GM21360 (cell line): ENCODE results near the gene DCTN2.
"Not testable (repeated sequence)": the region's sequence is repeated elsewhere in the genome, so short reads cannot be mapped to it uniquely, and the experiment has no call there.

ENCODE experiments used
- ATAC-seq: cut with Tn5 transposase; IDR thresholded peaks from one replicate; pipeline ENCODE4 v1.9.1; 2021; ENCODE audit warnings: mild to moderate bottlenecking, moderate library complexity; ENCODE audit not compliant: unreplicated experiment

DCTN2 gene

DNA sequence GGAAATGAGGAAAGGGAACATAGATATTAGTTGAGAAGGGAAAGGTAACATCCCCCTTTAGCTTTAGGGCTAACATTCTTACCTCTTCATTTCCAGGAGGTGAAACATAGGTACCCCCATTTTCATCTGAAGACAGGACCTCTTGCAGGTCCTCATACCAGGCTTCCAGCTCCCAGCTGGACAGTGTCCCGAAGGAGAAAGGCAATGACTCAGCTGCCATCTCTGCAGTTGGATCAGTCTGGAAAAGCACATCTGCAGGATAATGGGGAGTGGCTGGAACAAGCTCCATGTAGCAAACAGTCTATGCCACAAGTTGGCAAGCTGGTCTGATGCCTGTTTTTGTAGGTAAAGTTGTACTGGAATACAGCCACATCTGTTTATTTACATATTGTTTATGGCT, 29.8 kb downstream of the DCTN2 start:
- no peak for ATAC-seq

DNA sequence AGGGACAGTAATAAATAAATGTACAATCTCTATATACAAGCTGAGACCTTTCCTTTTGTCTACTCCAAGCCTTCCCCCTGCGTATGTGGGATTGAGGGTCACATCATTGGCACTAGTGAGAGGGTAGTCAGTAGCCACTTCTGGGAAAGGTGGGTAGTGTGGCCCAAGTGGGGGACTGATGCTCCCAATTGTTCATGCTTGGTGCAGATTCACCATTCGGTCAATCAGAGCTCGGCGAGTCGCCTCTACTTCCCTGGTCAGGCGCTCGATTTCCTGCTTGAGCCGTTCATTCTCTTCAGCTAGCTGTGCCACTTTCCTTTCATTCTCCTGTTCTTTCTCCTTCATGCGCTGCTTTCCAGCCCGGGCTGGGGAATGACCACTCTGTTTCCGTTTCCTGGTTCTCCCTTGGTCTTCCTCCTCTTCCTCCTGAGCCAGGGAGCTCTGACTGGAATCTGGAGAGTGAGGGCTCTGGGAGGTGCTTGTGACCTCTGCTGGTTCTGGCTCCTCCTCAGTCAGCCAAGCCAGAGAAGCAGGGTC, 30.3 kb downstream of the DCTN2 start:
- ATAC-seq = no peak

DNA sequence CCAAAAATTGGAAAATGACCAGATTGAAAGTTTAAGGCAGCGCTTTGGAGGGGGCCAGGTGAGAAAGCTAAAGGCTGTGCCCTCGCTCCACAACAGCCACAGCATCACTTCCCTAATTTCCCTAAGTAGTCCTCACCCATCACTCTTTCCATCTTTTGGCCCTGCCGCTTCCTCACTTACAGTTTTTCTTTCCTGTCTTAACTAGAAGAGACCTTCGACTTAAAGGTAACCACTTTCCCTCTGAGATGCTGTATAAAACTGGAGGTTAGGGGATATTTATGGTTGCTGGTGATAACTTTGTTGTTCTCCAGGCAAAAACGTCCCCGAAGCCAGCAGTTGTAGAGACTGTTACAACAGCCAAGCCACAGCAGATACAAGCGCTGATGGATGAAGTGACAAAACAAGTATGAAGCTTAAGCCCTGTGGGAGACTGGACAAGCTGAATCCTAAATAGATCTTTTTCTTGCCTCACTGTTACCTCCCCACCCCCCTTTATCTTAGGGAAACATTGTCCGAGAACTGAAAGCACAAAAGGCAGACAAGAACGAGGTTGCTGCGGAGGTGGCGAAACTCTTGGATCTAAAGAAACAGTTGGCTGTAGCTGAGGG, 31.0 kb downstream of the DCTN2 start:
- ATAC-seq = no peak

DNA sequence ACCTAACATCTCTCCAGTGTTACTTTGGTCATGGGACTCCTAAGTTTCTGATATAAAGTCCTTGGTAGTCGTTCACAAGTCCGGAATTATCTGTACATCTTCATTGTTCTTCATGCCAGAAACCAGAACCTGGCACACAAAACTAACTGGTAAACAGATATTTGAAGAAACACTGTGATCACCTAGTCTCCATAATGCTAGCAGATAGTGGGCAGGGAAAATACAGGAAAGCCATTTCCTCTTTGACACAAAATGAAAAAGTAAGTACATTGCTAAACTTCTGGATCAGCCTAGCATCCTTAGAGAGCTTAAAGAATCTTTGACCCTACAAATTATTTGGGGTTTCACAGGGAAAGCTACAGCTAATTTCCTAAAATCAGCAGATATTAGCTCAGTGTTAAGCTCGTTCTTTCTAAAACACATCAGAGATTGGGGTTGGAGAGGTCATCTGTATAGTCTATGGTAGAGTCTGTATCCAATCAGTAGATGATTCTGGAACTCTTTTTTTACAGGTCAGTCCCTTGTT, 31.5 kb downstream of the DCTN2 start:
- ATAC-seq = no peak

DNA sequence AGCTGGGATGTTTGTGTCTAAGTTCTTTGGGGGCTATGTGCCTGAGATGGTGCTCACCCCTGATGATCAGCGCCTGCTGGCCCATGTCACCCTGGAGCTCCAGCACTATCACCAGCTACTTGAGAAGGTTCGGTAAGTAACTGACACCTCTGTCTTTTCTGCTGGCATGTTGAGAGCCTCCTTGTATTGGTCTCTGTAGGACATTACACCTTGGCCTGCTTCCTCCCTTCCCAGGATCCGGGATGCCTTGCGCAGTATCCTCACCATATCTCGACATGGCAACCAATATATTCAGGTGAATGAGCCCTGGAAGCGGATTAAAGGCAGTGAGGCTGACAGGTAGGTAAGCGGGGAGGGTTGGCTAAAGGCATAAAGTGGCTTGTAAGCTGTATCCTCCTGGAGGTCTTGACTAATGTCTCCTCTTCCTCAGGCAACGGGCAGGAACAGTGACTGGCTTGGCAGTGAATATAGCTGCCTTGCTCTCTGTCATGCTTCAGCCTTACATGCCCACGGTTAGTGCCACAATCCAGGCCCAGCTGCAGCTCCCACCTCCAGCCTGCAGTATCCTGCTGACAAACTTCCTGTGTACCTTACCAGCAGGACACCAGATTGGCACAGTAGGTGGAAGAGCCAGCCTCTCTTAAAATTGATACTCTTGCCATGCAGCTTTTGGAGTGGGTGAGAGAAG, 32.1 kb downstream of the DCTN2 start:
- ATAC-seq = no peak

DNA sequence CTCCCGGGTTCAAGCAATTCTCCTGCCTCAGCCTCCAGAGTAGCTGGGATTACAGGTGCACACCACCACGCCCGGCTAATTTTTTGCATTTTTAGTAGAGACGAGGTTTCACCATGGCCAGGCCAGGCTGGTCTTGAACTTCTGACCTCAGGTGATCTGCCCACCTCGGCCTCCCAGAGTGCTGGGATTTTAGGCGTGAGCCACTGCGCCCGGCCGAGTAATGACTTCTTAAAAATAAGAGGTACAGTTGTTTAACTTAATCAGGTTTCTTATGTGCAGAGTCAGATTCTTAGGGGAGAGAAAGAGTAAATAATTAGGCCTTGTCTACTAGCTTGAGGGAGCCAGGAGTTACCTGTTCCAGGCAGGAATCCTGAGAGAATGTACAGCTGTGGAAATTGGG, 32.7 kb downstream of the DCTN2 start:
- not testable (repeated sequence) for ATAC-seq

DNA sequence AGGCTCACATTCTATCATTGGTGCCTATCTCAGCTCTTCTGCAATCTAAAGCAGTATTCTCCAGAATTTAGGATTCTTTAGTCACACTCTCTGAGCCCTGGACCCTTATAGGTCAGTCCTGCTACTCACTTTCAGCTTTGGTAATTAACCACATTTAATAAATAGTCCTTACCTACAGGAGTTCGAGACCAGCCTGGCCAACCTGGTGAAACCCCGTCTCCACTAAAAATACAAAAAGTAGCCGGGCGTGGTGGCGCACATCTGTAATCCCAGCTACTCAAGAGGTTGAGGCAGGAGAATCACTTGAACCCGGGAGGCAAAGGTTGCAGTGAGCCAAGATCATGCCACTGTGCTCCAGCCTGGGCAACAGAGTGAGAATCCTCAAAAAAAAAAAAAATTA, 33.3 kb downstream of the DCTN2 start:
- not testable (repeated sequence) for ATAC-seq

DNA sequence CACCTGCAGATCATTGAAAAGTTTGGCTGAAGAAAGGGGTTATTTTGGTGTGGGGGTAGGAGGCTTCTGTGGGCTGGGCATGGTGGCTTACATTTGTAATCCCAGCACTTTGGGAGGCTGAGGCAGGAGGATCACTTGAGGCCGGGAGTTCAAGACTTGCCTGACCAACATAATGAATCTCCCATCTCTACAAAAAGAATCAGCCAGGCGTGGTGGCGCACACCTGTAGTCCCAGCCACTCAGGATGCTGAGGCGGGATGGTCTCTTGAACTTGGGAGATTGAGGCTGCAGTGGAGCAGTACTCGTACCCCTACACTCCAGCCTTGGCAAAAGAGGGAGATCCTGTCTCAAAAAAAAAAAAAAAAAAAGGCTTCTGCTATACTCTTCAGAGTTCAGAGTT, 33.7 kb downstream of the DCTN2 start:
- ATAC-seq = no peak

DNA sequence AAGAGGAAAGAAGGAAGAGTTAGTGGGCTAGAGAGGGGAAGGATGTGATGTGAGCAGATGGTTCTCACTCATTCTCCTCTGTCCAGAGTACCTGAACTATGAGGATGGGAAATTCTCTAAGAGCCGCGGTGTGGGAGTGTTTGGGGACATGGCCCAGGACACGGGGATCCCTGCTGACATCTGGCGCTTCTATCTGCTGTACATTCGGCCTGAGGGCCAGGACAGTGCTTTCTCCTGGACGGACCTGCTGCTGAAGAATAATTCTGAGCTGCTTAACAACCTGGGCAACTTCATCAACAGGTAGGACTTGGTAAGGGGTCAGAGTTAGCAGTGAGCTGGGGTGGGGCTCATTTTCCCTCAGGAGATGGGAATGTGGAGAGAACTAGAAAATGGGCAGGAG, 34.3 kb downstream of the DCTN2 start:
- no peak for ATAC-seq

DNA sequence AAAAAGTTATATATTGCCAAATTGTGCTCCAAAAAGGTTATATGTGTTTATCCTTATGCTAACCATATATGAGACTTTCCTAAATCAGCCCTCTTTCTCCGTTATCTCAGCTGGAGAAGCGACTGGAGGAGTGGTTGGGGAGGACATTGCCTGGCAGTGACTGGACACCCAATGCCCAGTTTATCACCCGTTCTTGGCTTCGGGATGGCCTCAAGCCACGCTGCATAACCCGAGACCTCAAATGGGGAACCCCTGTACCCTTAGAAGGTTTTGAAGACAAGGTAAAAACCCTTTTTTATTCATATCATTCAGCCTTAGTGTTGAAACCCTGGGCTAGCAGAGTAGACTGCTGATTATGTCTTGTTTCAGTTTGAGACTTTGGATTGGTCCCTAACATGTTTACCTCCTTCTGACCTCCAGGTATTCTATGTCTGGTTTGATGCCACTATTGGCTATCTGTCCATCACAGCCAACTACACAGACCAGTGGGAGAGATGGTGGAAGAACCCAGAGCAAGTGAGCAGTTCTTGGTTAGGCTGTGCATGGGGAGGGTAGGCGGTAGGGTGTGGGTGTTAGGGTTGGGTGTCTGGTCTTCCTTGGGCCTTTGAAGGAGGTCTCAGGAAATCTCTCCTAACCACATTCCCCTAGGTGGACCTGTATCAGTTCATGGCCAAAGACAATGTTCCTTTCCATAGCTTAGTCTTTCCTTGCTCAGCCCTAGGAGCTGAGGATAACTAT, 35.2 kb downstream of the DCTN2 start:
- ATAC-seq = no peak

DNA sequence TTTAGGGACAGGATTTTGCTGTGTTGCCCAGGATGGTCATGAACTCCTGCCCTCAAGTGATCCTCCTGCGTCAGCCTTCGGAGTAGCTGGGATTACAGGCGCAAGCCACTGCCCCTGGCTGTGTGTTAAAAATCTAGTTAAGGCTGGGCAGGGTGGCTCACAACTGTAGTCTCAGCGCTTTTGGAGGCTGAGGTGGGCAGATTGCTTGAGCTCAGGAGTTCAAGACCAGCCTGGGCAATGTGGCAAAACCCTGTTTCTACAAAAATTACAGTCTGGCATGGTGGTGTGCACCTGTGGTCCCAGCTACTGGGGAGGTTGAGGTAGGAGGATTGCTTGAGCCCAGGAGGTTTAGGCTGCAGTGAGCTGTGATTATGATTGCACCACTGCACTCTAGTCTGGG, 35.8 kb downstream of the DCTN2 start:
- ATAC-seq = no peak

DNA sequence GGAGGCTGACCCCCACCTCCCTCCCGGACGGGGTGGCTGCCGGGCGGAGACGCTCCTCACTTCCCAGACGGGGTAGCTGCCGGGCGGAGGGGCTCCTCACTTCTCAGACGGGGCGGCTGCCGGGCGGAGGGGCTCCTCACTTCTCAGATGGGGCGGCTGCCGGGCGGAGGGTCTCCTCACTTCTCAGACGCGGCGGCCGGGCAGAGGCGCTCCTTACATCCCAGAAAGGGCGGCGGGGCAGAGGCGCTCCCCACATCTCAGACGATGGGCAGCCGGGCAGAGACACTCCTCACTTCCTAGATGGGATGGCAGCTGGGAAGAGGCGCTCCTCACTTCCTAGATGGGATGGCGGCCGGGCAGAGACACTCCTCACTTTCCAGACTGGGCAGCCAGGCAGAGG, 39.2 kb downstream of the DCTN2 start:
- ATAC-seq = not testable (repeated sequence)

DNA sequence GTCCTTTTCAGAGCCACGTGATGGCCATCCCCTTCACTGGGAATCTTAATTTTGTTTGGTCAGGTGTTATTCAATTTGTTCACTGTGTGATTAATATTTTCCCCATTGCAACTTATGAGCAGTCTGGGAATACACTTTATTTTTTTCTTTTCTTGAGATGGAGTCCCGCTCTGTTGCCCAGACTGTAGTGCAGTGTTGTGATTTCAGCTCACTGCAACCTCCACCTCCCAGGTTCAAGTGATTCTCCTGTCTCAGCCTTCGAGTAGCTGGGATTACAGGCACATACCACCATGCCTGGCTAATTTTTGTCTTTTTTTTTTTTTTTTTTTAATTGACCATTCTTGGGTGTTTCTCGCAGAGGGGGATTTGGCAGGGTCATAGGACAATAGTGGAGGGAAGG, 40.5 kb downstream of the DCTN2 start:
- not testable (repeated sequence) for ATAC-seq

DNA sequence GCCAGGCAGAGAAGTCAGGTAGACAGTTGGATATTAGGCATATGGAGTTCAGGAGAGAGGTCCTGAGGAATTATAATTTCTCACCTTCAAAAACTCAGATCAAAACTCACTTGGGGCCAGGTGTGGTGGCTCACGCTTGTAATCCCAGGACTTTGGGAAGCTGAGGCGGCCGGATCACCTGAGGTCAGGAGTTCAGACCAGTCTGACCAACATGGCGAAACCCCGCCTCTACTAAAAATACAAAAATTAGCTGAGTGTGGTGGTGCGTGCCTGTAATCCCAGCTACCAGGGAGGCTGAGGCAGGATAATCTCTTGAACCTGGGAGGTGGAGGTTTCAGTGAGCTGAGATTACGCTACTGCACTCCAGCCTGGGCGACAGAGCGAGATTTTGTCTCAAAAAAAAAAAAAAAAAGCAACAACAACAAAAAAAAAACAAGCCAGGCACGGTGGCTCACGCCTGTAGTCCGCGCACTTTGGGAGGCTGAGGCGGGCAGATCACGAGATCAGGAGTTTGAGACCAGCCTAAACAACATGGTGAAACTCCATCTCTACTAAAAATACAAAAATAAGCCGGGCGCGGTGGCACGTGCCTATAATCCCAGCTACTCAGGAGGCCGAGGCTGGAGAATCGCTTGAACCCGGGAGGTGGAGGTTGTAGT, 44.6 kb downstream of the DCTN2 start:
- not testable (repeated sequence) for ATAC-seq

DNA sequence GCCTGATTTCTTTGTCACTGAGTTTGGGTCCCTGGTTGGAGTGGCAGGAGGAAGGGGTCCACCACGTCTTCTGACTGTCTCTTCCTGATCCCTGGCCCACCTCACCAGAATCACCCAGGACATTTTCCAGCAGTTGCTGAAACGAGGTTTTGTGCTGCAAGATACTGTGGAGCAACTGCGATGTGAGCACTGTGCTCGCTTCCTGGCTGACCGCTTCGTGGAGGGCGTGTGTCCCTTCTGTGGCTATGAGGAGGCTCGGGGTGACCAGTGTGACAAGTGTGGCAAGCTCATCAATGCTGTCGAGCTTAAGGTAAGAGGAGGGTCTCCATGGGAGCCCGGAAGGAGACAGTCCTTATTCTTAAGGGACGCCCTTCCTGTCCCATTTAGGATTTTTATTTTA, 46.8 kb downstream of the DCTN2 start:
- no peak for ATAC-seq

DNA sequence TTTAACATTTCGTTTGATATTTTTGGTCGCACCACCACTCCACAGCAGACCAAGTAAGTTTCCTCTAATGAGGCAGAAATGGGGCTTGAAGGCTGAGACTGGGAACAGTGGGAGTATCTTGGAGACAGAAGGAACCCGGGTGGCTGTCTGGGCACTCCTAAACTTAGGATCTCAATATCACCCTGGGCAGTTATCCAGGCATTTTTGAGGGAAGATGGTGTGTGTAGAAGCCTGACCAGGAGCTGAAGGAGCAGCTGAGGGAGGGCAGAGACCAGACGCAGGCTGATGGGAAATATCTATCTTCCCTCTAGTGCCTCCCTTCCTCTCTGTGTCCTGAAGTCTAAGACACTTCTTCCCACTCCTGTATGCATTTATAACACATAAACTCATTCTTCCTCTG, 48.4 kb downstream of the DCTN2 start:
- no peak for ATAC-seq

DNA sequence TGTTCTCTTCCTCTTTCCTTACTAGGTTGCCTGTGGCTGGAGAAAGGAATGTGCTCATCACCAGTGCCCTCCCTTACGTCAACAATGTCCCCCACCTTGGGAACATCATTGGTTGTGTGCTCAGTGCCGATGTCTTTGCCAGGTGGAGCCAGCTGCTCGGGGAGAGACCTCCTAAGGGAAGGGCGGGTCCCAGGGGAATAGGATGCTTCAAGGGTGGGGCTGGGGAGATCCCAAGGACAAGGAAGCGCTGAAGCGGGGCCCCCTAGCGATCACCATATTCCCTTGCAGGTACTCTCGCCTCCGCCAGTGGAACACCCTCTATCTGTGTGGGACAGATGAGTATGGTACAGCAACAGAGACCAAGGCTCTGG, 48.9 kb downstream of the DCTN2 start:
- no peak for ATAC-seq

DNA sequence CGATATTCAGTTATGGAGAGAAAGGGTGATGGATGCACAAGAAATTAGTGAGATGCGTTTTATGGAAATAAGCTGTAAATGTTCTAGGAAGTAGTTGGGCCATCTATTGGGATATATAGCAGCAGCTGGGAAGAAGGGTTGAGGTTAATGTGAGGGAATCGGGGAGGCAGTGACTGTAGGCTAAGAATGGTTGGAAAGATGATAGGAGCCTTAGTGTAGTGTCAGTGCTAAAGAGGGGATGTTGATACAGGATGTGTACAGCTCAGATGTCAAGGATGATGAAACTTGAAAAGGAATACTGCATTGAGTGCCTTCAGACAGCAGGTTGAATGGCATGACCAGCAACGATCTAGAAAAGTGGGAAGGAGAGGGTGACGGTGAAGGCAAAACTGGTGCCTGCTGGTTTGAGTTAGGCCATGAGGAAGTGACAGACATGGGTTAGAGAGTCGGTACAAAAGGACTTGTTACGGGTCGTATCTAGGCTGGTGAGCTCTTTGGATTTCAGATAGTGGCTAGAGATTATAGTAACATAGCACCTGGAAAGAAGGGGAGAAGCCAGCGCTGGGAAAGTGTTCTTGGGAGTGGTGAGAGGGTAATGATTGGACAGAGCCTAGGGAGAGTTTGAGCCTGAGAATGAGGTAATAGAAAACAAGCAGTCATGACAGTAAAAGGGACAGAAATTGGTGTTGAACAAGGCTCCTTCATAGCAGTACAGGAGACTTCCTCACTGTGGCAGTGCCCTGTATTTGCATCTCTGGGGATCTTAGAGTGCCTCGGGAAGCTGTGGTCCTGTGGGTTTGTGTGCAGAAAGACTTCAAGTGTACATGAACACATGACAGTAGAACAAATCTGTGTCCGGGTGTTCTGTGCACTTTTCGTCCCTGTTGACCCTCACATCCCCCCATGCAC, 49.5 kb downstream of the DCTN2 start:
- no peak for ATAC-seq

DNA sequence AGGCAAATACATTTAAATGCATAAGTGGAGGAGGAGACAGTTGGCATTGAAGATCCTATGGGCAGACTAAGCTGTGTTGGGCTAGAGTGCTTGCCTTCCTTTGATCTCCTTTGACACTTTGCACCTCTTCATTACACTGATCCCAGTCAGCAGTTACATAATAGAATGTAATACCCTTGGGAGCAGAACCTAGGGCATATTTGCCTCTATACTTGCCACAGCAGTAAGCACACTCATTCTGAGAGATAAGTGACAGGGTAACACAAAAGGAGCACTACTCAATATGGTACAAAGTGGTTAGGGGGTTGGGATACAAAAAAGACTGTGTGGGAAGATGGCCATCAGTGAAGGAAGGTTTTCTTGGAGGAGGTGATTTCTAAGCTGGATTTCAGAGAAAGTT, 50.2 kb downstream of the DCTN2 start:
- ATAC-seq = no peak

DNA sequence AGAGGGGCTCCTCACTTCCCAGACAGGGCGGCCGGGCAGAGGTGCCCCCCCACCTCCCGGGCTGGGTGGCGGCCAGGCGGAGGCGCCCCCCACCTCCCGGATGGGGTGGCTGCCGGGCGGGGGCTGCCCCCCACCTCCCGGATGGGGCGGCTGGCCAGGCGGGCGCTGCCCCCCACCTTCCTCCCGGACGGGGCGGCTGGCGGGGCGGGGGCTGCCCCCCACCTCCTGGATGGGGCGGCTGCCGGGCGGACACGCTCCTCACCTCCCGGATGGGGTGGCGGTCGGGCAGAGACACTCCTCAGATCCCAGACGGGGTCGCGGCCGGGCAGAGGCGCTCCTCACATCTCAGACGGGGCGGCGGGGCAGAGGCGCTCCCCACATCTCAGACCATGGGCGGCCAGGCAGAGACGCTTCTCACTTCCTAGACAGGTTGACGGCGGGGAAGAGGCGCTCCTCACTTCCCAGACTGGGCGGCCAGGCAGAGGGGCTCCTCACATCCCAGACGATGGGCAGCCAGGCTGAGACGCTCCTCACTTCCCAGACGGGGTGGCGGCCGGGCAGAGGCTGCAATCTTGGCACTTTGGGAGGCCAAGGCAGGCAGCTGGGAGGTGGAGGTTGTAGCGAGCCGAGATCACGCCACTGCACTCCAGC, 51.8 kb downstream of the DCTN2 start:
- ATAC-seq = not testable (repeated sequence)
